Body of pancreas (tissue), 4 donors: Measurements from ENCODE around the gene ANXA8L1.
"Not testable (repeated sequence)": the region's sequence is repeated elsewhere in the genome, so short reads cannot be mapped to it uniquely, and the experiment has no call there.

Source experiments
- POLR2A ChIP-seq, 3 donors: fragments of 450-650 bp; IDR thresholded peaks; one replicate each; pipeline ENCODE4 v1.6.1; 2016; ENCODE audit warnings: antibody characterized with exemption in 3 of 3, mild to moderate bottlenecking in 2 of 3
- TF ChIP-seq, protein P1 (sequence below), 7 experiments: fragments of 450-650 bp in 4 of 7; fragments of 200-600 bp in 3 of 7; sonication (generic) in 3 of 7; IDR thresholded peaks; one replicate each; pipeline ENCODE4 v1.5.1; 2016 to 2019; ENCODE audit warnings: antibody characterized with exemption in 7 of 7

DNA sequence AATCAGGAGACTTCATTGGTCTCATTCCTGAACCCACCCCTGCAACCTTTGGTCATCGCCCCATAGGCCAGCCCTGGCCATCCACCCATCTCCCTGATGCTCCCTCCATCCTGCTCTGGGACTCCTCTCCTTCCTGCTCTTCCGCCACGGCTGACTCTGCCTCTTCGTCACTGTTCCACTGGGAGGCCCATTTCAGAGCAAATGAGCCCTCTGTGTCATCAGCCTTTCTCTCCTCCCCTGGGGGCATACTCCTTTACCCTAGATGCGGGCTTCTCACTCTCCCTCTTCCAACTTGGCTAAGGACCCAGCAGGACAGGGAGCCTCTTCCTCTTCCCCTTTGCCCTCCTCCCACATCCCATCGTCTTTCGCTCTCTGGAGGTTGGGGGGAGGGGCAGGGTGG is 42.7 kb downstream of the ANXA8L1 start:
- TF ChIP-seq, protein P1, sequence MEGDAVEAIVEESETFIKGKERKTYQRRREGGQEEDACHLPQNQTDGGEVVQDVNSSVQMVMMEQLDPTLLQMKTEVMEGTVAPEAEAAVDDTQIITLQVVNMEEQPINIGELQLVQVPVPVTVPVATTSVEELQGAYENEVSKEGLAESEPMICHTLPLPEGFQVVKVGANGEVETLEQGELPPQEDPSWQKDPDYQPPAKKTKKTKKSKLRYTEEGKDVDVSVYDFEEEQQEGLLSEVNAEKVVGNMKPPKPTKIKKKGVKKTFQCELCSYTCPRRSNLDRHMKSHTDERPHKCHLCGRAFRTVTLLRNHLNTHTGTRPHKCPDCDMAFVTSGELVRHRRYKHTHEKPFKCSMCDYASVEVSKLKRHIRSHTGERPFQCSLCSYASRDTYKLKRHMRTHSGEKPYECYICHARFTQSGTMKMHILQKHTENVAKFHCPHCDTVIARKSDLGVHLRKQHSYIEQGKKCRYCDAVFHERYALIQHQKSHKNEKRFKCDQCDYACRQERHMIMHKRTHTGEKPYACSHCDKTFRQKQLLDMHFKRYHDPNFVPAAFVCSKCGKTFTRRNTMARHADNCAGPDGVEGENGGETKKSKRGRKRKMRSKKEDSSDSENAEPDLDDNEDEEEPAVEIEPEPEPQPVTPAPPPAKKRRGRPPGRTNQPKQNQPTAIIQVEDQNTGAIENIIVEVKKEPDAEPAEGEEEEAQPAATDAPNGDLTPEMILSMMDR (IDR thresholded peaks at IDR 0.05) = not testable (repeated sequence)
- not testable (repeated sequence) for TF ChIP-seq POLR2A (IDR thresholded peaks at IDR 0.05)
